Mononuclear cell (primary cell): ENCODE data around the gene C6orf141. TPM values are rescaled to one million over a fixed set of nuclear protein-coding genes. Genes with fewer than 3 reads are reported as not detected.

ENCODE experiments used
- H3K27me3 ChIP-seq: 2 replicates; pipeline ENCODE4 v1.6.0; 2011; ENCODE audit warnings: low read length, control low read depth; ENCODE audit not compliant: insufficient read depth
- H3K4me1 ChIP-seq: 2 replicates; pipeline ENCODE4 v1.5.1; 2011; ENCODE audit warnings: mild to moderate bottlenecking, low read length, control low read depth; ENCODE audit not compliant: insufficient read depth
- H3K4me3 ChIP-seq: 2 replicates; pipeline ENCODE4 v1.5.1; 2011; ENCODE audit warnings: mild to moderate bottlenecking, low read length, moderate library complexity
- H3K9me3 ChIP-seq: 2 replicates; pipeline ENCODE4 v1.5.1; 2011; ENCODE audit warnings: low read depth, mild to moderate bottlenecking, control low read depth, low read length
- total RNA-seq: library from RNA; depleted of rRNA; stranded (reverse); fragments of >200 nt; gene quantifications from one replicate; pipeline ENCODE4 v1.2.3, GENCODE V29; 2012

The C6orf141 gene
- total RNA-seq, 1 donor, result 0.21 TPM

GRCh38 chr6:49551078-49551865, 804 bp downstream of the C6orf141 start:
- H3K4me1 ChIP-seq, result peaks cover 15% of the 10 kb centered on the region
- no peaks in the 10 kb centered on the region for H3K9me3 ChIP-seq
- peaks cover 32% of the 10 kb centered on the region for H3K27me3 ChIP-seq
- H3K4me3 ChIP-seq, result no peak overlapping the region

GRCh38 chr6:49551866-49552129, 1.3 kb downstream of the C6orf141 start:
- Histone ChIP-seq H3K27me3 (peaks cover 32% of the 10 kb centered on the region), H3K9me3 (no peaks in the 10 kb centered on the region), H3K4me1 (peaks cover 15% of the 10 kb centered on the region), H3K4me3 (no peak overlapping the region)

- H3K4me1 ChIP-seq, result peaks cover 15% of the 10 kb centered on the region
- H3K27me3 ChIP-seq, result peaks cover 32% of the 10 kb centered on the region
- H3K9me3 ChIP-seq, result no peaks in the 10 kb centered on the region
- H3K4me3 ChIP-seq, result no peak overlapping the region
Measured at GRCh38 chr6:49552596-49552995, 2.1 kb downstream of the C6orf141 start.

GRCh38 chr6:49553384-49553783, 2.9 kb downstream of the C6orf141 start:
- peaks cover 32% of the 10 kb centered on the region for H3K27me3 ChIP-seq
- H3K4me1 ChIP-seq, result peaks cover 15% of the 10 kb centered on the region
- H3K9me3 ChIP-seq, result no peaks in the 10 kb centered on the region
- no peak overlapping the region for H3K4me3 ChIP-seq

- Histone ChIP-seq H3K9me3 (no peaks in the 10 kb centered on the region), H3K27me3 (peaks cover 16% of the 10 kb centered on the region), H3K4me3 (no peak overlapping the region), H3K4me1 (peaks cover 6% of the 10 kb centered on the region)
Measured at GRCh38 chr6:49555951-49556350, 5.5 kb downstream of the C6orf141 start.

GRCh38 chr6:49556429-49556837, 6.0 kb downstream of the C6orf141 start:
- Histone ChIP-seq H3K9me3 (no peaks in the 10 kb centered on the region), H3K4me1 (peaks cover 1% of the 10 kb centered on the region), H3K27me3 (peaks cover 11% of the 10 kb centered on the region), H3K4me3 (no peak overlapping the region)

GRCh38 chr6:49557177-49557576, 6.7 kb downstream of the C6orf141 start:
- Histone ChIP-seq H3K27me3 (peaks cover 6% of the 10 kb centered on the region), H3K9me3 (no peaks in the 10 kb centered on the region), H3K4me1 (no peaks in the 10 kb centered on the region), H3K4me3 (no peak overlapping the region)

- Histone ChIP-seq H3K4me1 (no peaks in the 10 kb centered on the region), H3K4me3 (no peak overlapping the region), H3K9me3 (no peaks in the 10 kb centered on the region), H3K27me3 (no peaks in the 10 kb centered on the region)
Measured at GRCh38 chr6:49558238-49558637, 7.8 kb downstream of the C6orf141 start.

GRCh38 chr6:49563006-49563886, 12.8 kb downstream of the C6orf141 start:
- Histone ChIP-seq H3K9me3 (no peaks in the 10 kb centered on the region), H3K4me1 (no peaks in the 10 kb centered on the region), H3K27me3 (no peaks in the 10 kb centered on the region), H3K4me3 (no peak overlapping the region)

GRCh38 chr6:49564552-49564951, 14.1 kb downstream of the C6orf141 start:
- no peak overlapping the region for H3K4me3 ChIP-seq
- no peaks in the 10 kb centered on the region for H3K4me1 ChIP-seq
- H3K27me3 ChIP-seq, result no peaks in the 10 kb centered on the region
- no peaks in the 10 kb centered on the region for H3K9me3 ChIP-seq

GRCh38 chr6:49565261-49565660, 14.8 kb downstream of the C6orf141 start:
- H3K4me3 ChIP-seq, result no peak overlapping the region

GRCh38 chr6:49565855-49566254, 15.4 kb downstream of the C6orf141 start:
- Histone ChIP-seq H3K4me1 (no peaks in the 10 kb centered on the region), H3K27me3 (no peaks in the 10 kb centered on the region), H3K9me3 (no peaks in the 10 kb centered on the region), H3K4me3 (no peak overlapping the region)

More at GRCh38 chr6:49565261-49565660, 14.8 kb downstream of the C6orf141 start:
- no peaks in the 10 kb centered on the region for H3K4me1 ChIP-seq
- no peaks in the 10 kb centered on the region for H3K27me3 ChIP-seq
- no peaks in the 10 kb centered on the region for H3K9me3 ChIP-seq

GRCh38 chr6:49570474-49571079, 20.1 kb downstream of the C6orf141 start:
- Histone ChIP-seq H3K4me3 (no peak overlapping the region), H3K4me1 (no peaks in the 10 kb centered on the region), H3K9me3 (no peaks in the 10 kb centered on the region), H3K27me3 (no peaks in the 10 kb centered on the region)

GRCh38 chr6:49576618-49577017, 26.1 kb downstream of the C6orf141 start:
- H3K27me3 ChIP-seq, result no peaks in the 10 kb centered on the region

GRCh38 chr6:49579649-49580048, 29.2 kb downstream of the C6orf141 start:
- H3K9me3 ChIP-seq, result no peaks in the 10 kb centered on the region

More at GRCh38 chr6:49576618-49577017, 26.1 kb downstream of the C6orf141 start:
- no peak overlapping the region for H3K4me3 ChIP-seq
- no peaks in the 10 kb centered on the region for H3K9me3 ChIP-seq
- H3K4me1 ChIP-seq, result no peaks in the 10 kb centered on the region

More at GRCh38 chr6:49579649-49580048, 29.2 kb downstream of the C6orf141 start:
- no peaks in the 10 kb centered on the region for H3K4me1 ChIP-seq
- no peaks in the 10 kb centered on the region for H3K27me3 ChIP-seq
- no peak overlapping the region for H3K4me3 ChIP-seq
